PFSK-1 (cell line): ENCODE data around the gene SLC8A1.

Experiments used
- FOXP2 ChIP-seq: optimal IDR thresholded peaks from 2 replicates; pipeline ENCODE3; 2011; ENCODE audit warnings: borderline replicate concordance, control low read depth, inconsistent platforms; ENCODE audit not compliant: insufficient read depth; ENCODE audit errors: extremely low read length, extremely low read depth
- POLR2AphosphoS5 ChIP-seq: IDR thresholded peaks from 2 replicates; pipeline ENCODE4 v1.6.1; 2012; ENCODE audit warnings: low read depth, mild to moderate bottlenecking, control low read depth, low read length, moderate library complexity
- SIN3A ChIP-seq: IDR thresholded peaks from 2 replicates; pipeline ENCODE4 v1.6.1; 2012; ENCODE audit warnings: mild to moderate bottlenecking, low read length, moderate library complexity, borderline replicate concordance; ENCODE audit not compliant: insufficient read depth
- TAF1 ChIP-seq: IDR thresholded peaks from 2 replicates; pipeline ENCODE4 v1.6.1; 2012; ENCODE audit warnings: low read length, control low read depth, borderline replicate concordance; ENCODE audit not compliant: insufficient read depth
- TF ChIP-seq, protein P1 (sequence below), 2 experiments: IDR thresholded peaks; 2 replicates each; pipeline versions ENCODE4 v1.6.1 to v1.8.0; 2011 to 2012; ENCODE audit warnings: low read depth in 2 of 2, low read length in 2 of 2, control low read depth in 1 of 2, inconsistent platforms in 1 of 2, mild to moderate bottlenecking in 1 of 2, moderate library complexity in 1 of 2; ENCODE audit not compliant: insufficient read depth in 1 of 2

Gene SLC8A1

DNA sequence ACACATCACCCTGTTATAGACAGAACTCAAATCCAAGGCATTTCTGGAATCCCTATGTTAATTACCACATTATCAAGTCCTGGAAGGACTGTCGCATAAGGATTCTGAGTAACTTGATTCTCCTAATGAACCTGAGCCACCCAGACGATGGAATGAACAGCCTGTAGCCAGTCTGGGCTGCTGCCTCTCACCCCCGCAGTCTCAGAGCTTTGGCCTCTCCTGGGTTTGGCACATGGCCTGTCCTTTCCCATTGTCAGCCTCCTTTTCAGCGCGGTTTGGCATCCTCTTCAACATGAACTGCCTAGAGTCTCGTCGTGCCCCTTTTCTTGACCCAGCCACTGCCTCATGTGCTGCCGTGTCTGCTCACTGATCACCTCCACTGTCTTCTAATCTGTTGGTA, 147.6 kb downstream of the SLC8A1 start:
- TF ChIP-seq POLR2AphosphoS5: no peak
- TF ChIP-seq FOXP2: no peak
- TF ChIP-seq TAF1: no peak
- TF ChIP-seq SIN3A: no peak
- TF ChIP-seq, protein P1, sequence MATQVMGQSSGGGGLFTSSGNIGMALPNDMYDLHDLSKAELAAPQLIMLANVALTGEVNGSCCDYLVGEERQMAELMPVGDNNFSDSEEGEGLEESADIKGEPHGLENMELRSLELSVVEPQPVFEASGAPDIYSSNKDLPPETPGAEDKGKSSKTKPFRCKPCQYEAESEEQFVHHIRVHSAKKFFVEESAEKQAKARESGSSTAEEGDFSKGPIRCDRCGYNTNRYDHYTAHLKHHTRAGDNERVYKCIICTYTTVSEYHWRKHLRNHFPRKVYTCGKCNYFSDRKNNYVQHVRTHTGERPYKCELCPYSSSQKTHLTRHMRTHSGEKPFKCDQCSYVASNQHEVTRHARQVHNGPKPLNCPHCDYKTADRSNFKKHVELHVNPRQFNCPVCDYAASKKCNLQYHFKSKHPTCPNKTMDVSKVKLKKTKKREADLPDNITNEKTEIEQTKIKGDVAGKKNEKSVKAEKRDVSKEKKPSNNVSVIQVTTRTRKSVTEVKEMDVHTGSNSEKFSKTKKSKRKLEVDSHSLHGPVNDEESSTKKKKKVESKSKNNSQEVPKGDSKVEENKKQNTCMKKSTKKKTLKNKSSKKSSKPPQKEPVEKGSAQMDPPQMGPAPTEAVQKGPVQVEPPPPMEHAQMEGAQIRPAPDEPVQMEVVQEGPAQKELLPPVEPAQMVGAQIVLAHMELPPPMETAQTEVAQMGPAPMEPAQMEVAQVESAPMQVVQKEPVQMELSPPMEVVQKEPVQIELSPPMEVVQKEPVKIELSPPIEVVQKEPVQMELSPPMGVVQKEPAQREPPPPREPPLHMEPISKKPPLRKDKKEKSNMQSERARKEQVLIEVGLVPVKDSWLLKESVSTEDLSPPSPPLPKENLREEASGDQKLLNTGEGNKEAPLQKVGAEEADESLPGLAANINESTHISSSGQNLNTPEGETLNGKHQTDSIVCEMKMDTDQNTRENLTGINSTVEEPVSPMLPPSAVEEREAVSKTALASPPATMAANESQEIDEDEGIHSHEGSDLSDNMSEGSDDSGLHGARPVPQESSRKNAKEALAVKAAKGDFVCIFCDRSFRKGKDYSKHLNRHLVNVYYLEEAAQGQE (IDR thresholded peaks at IDR 0.05; ENCODE audit: insufficient read depth in 1 of 2, low read depth in 2 of 2, low read length in 2 of 2): no peak

DNA sequence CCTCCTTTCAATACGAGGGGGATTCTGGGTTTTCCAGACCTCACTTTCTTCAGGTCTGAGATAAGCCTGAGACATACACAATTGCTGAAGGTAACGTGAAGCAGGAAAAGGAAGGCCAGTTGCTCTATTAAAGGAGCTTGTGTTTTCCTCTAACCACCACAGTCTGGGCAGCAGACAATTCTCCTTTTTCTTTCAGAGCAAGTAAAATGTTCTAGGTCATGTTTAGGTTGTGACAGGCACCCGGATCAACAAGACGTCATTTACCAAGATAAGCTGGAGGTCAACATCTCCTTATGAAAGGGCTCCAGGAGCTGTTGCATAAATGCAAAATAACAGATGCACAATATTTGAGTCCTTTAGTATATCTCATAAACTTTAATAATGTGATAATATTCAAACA, 148.1 kb downstream of the SLC8A1 start:
- no peak for TF ChIP-seq POLR2AphosphoS5
- TF ChIP-seq, protein P1 (IDR thresholded peaks at IDR 0.05; ENCODE audit: insufficient read depth in 1 of 2, low read depth in 2 of 2, low read length in 2 of 2): no peak
- TF ChIP-seq TAF1: no peak
- no peak for TF ChIP-seq SIN3A
- TF ChIP-seq FOXP2: no peak

DNA sequence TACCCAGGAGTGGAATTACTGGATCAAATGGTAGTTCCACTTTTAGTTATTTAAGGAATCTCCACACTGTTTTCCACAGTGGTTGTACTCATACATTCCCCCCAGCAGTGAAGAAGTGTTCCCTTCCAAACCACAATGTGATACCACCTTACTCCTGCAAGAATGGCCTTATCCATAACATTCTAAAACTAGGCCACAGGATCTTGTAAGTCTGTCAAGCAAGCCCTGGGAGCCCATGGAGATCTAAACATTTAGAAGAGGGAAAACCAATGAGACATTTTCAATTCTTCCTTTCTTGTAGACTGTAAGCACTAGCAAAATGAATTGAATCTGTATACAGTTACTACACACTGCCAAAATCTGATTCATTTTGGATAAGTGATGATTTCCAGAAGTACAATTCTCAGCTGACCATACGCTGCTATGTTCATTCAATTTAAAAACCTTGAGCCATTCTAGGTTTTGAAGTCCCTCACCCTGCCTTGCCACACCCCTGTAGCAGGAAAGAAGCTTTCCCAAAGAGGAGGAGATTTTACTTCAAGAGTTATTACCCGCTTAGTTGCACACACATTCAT, 149.1 kb downstream of the SLC8A1 start:
- TF ChIP-seq, protein P1 (IDR thresholded peaks at IDR 0.05; ENCODE audit: insufficient read depth in 1 of 2, low read depth in 2 of 2, low read length in 2 of 2): no peak
- TF ChIP-seq SIN3A: no peak
- TF ChIP-seq FOXP2: no peak
- no peak for TF ChIP-seq TAF1

DNA sequence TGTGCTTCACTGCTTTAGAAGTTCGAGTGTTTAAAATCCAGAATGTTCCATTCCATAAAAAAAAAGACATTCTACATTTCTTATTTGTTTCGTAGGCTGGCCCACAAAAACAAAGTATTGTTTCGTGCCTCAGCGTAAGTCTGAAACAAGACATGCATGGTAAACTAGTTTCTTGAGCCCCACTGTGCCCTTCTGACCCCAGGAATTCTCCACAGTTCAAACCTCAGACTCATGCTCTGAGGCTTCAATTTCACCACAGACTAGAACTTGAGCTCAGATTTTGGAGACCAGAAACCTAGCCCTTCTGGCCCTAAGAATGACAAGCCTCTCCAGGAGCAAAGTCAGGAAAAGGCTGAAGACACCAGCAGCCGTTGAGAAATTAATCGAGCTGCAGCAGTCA, 151.5 kb downstream of the SLC8A1 start:
- TF ChIP-seq POLR2AphosphoS5: no peak
- no peak for TF ChIP-seq SIN3A
- TF ChIP-seq, protein P1 (IDR thresholded peaks at IDR 0.05; ENCODE audit: insufficient read depth in 1 of 2, low read depth in 2 of 2, low read length in 2 of 2): no peak
- TF ChIP-seq FOXP2: no peak
- no peak for TF ChIP-seq TAF1

DNA sequence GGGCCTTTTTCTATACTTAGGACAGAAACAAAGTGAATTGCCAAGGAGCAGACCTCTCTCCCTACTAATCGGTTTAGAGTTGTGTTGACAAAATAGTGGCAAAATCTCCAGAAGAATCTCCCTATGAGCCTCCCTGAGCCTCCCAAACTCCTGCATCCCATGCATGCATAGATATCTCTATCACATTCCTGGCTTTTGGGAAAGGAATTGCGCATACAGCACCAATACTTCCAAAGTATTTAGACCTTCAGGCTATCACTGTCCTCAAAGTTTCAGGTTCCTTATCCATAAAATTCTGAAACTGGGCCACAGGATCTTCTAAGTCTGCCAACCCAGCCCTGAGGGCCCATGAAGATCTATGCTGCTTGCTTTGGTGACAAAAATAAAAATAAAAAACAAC, 152.1 kb downstream of the SLC8A1 start:
- TF ChIP-seq SIN3A: no peak
- TF ChIP-seq POLR2AphosphoS5: no peak
- TF ChIP-seq, protein P1 (IDR thresholded peaks at IDR 0.05; ENCODE audit: insufficient read depth in 1 of 2, low read depth in 2 of 2, low read length in 2 of 2): no peak
- no peak for TF ChIP-seq FOXP2
- TF ChIP-seq TAF1: no peak
